T-helper 1 cell treated with Interleukin-12 subunit alpha and Interleukin-12 subunit beta and Interleukin-4 antibody, amounts not matched to agents 30 μg/mL and 1 μg/mL, for 36 hours (primary cell): ENCODE results near the gene VRK2.
"Not testable (repeated sequence)": the region's sequence is repeated elsewhere in the genome, so short reads cannot be mapped to it uniquely, and the experiment has no call there.

Source experiments
- H3K27ac Mint-ChIP-seq: one replicate; pipeline ENCODE4 v1.8.0; 2021; ENCODE audit warnings: mild to moderate bottlenecking, mixed read lengths
- H3K27me3 Mint-ChIP-seq: one replicate; pipeline ENCODE4 v1.8.0; 2021; ENCODE audit warnings: low read depth, mixed read lengths
- H3K36me3 Mint-ChIP-seq: one replicate; pipeline ENCODE4 v1.8.0; 2021; ENCODE audit warnings: low read depth, mixed read lengths
- H3K4me1 Mint-ChIP-seq: one replicate; pipeline ENCODE4 v1.8.0; 2021; ENCODE audit warnings: low read depth, mixed read lengths
- H3K4me3 Mint-ChIP-seq: one replicate; pipeline ENCODE4 v1.8.0; 2021; ENCODE audit warnings: mild to moderate bottlenecking, moderate library complexity, mixed read lengths
- H3K9me3 Mint-ChIP-seq: one replicate; pipeline ENCODE4 v1.8.0; 2021; ENCODE audit warnings: mixed read lengths

Gene VRK2

GRCh38 chr2:58109481-58109880 lies 62.9 kb downstream of the VRK2 start:
- peaks cover 3% of the 10 kb centered on the region for H3K4me1 Mint-ChIP-seq
- H3K4me3 Mint-ChIP-seq: no peak overlapping the region
- no peaks in the 10 kb centered on the region for H3K27me3 Mint-ChIP-seq
- no peaks in the 10 kb centered on the region for H3K9me3 Mint-ChIP-seq
- no peak overlapping the region for H3K27ac Mint-ChIP-seq
- peaks cover 2% of the 10 kb centered on the region for H3K36me3 Mint-ChIP-seq

GRCh38 chr2:58110765-58111164 lies 64.2 kb downstream of the VRK2 start:
- Mint-ChIP-seq H3K9me3 (no peaks in the 10 kb centered on the region), H3K4me3 (no peak overlapping the region), H3K27me3 (no peaks in the 10 kb centered on the region), H3K4me1 (peaks cover 3% of the 10 kb centered on the region), H3K36me3 (peaks cover 2% of the 10 kb centered on the region), H3K27ac (no peak overlapping the region)

- not testable (repeated sequence) for H3K4me3 Mint-ChIP-seq, H3K27me3 Mint-ChIP-seq, H3K4me1 Mint-ChIP-seq, H3K27ac Mint-ChIP-seq, H3K36me3 Mint-ChIP-seq, H3K9me3 Mint-ChIP-seq
Measured at GRCh38 chr2:58113563-58113962, 67.0 kb downstream of the VRK2 start.

- Mint-ChIP-seq H3K36me3 (peaks cover 13% of the 10 kb centered on the region), H3K4me1 (no peaks in the 10 kb centered on the region), H3K27me3 (no peaks in the 10 kb centered on the region), H3K9me3 (no peaks in the 10 kb centered on the region), H3K27ac (no peak overlapping the region), H3K4me3 (no peak overlapping the region)
Measured at GRCh38 chr2:58120626-58121229, 74.1 kb downstream of the VRK2 start.

GRCh38 chr2:58122040-58122439 lies 75.4 kb downstream of the VRK2 start:
- H3K27ac Mint-ChIP-seq: no peak overlapping the region
- H3K4me1 Mint-ChIP-seq: no peaks in the 10 kb centered on the region
- peaks cover 13% of the 10 kb centered on the region for H3K36me3 Mint-ChIP-seq
- H3K27me3 Mint-ChIP-seq: no peaks in the 10 kb centered on the region
- no peak overlapping the region for H3K4me3 Mint-ChIP-seq
- H3K9me3 Mint-ChIP-seq: no peaks in the 10 kb centered on the region

GRCh38 chr2:58122540-58122939 lies 75.9 kb downstream of the VRK2 start:
- Mint-ChIP-seq H3K36me3 (peaks cover 13% of the 10 kb centered on the region), H3K4me3 (no peak overlapping the region), H3K9me3 (no peaks in the 10 kb centered on the region), H3K27me3 (no peaks in the 10 kb centered on the region), H3K4me1 (no peaks in the 10 kb centered on the region), H3K27ac (no peak overlapping the region)

GRCh38 chr2:58127111-58127510 lies 80.5 kb downstream of the VRK2 start:
- no peaks in the 10 kb centered on the region for H3K27me3 Mint-ChIP-seq
- no peaks in the 10 kb centered on the region for H3K9me3 Mint-ChIP-seq
- peaks cover 12% of the 10 kb centered on the region for H3K36me3 Mint-ChIP-seq
- H3K4me3 Mint-ChIP-seq: no peak overlapping the region
- no peaks in the 10 kb centered on the region for H3K4me1 Mint-ChIP-seq
- no peak overlapping the region for H3K27ac Mint-ChIP-seq

GRCh38 chr2:58130238-58130637 lies 83.6 kb downstream of the VRK2 start:
- Mint-ChIP-seq H3K4me3 (no peak overlapping the region), H3K27me3 (no peaks in the 10 kb centered on the region), H3K36me3 (peaks cover 4% of the 10 kb centered on the region), H3K9me3 (no peaks in the 10 kb centered on the region), H3K27ac (no peak overlapping the region), H3K4me1 (no peaks in the 10 kb centered on the region)

GRCh38 chr2:58131191-58132011 lies 84.8 kb downstream of the VRK2 start:
- H3K9me3 Mint-ChIP-seq: no peaks in the 10 kb centered on the region
- H3K27me3 Mint-ChIP-seq: no peaks in the 10 kb centered on the region
- H3K27ac Mint-ChIP-seq: no peak overlapping the region
- H3K4me3 Mint-ChIP-seq: no peak overlapping the region
- H3K36me3 Mint-ChIP-seq: peaks cover 4% of the 10 kb centered on the region
- no peaks in the 10 kb centered on the region for H3K4me1 Mint-ChIP-seq

GRCh38 chr2:58133395-58133794 lies 86.8 kb downstream of the VRK2 start:
- H3K36me3 Mint-ChIP-seq: peaks cover 6% of the 10 kb centered on the region
- H3K27ac Mint-ChIP-seq: no peak overlapping the region
- no peak overlapping the region for H3K4me3 Mint-ChIP-seq
- no peaks in the 10 kb centered on the region for H3K27me3 Mint-ChIP-seq
- H3K9me3 Mint-ChIP-seq: no peaks in the 10 kb centered on the region
- no peaks in the 10 kb centered on the region for H3K4me1 Mint-ChIP-seq

- Mint-ChIP-seq H3K27ac (no peak overlapping the region), H3K4me1 (no peaks in the 10 kb centered on the region), H3K9me3 (no peaks in the 10 kb centered on the region), H3K4me3 (no peak overlapping the region), H3K27me3 (no peaks in the 10 kb centered on the region), H3K36me3 (peaks cover 6% of the 10 kb centered on the region)
Measured at GRCh38 chr2:58135861-58136260, 89.3 kb downstream of the VRK2 start.

GRCh38 chr2:58137221-58137620 lies 90.6 kb downstream of the VRK2 start:
- Mint-ChIP-seq H3K27me3 (no peaks in the 10 kb centered on the region), H3K4me1 (no peaks in the 10 kb centered on the region), H3K36me3 (peaks cover 4% of the 10 kb centered on the region), H3K27ac (no peak overlapping the region), H3K9me3 (no peaks in the 10 kb centered on the region), H3K4me3 (no peak overlapping the region)

GRCh38 chr2:58137856-58138255 lies 91.2 kb downstream of the VRK2 start:
- H3K36me3 Mint-ChIP-seq: peaks cover 1% of the 10 kb centered on the region
- H3K27ac Mint-ChIP-seq: no peak overlapping the region
- no peak overlapping the region for H3K4me3 Mint-ChIP-seq
- H3K9me3 Mint-ChIP-seq: no peaks in the 10 kb centered on the region
- no peaks in the 10 kb centered on the region for H3K4me1 Mint-ChIP-seq
- H3K27me3 Mint-ChIP-seq: no peaks in the 10 kb centered on the region

GRCh38 chr2:58138396-58139030 lies 91.9 kb downstream of the VRK2 start:
- Mint-ChIP-seq H3K27me3 (no peaks in the 10 kb centered on the region), H3K27ac (no peak overlapping the region), H3K9me3 (no peaks in the 10 kb centered on the region), H3K4me3 (no peak overlapping the region), H3K36me3 (peaks cover 1% of the 10 kb centered on the region), H3K4me1 (no peaks in the 10 kb centered on the region)

GRCh38 chr2:58140508-58141072 lies 94.0 kb downstream of the VRK2 start:
- Mint-ChIP-seq H3K36me3 (peaks cover 11% of the 10 kb centered on the region), H3K9me3 (no peaks in the 10 kb centered on the region), H3K27ac (no peak overlapping the region), H3K27me3 (no peaks in the 10 kb centered on the region), H3K4me3 (no peak overlapping the region), H3K4me1 (peaks cover 1% of the 10 kb centered on the region)
